Hematopoietic multipotent progenitor cell treated with erythropoietin and hydrocortisone succinate and interleukin-3 and kit ligand, for 4 days (in vitro differentiated cells): ENCODE results near the gene KCNK13.
"Not testable (repeated sequence)": the region's sequence is repeated elsewhere in the genome, so short reads cannot be mapped to it uniquely, and the experiment has no call there.

Experiments
- DNase-seq: peaks from one replicate; pipeline ENCODE4 v3.0.0-alpha.2; 2015

KCNK13 gene

DNA sequence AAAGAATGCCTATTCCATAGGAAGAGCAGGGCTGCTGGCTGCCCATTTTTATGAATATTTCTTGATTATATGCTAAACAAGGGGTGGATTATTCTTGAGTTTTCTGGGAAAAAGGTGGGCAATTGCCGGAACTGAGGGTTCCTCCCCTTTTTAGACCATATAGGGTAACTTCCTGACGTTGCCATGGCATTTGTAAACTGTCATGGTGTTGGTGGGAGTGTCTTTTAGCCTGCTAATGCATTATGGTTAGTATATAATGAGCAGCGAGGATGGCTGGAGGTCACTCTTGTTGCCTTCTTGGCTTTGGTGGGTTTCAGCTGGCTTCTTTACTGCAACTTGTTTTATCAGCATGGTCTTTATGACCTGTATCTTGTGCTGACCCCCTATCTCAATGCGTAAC is 138.8 kb downstream of the KCNK13 start:
- not testable (repeated sequence) for DNase-seq

DNA sequence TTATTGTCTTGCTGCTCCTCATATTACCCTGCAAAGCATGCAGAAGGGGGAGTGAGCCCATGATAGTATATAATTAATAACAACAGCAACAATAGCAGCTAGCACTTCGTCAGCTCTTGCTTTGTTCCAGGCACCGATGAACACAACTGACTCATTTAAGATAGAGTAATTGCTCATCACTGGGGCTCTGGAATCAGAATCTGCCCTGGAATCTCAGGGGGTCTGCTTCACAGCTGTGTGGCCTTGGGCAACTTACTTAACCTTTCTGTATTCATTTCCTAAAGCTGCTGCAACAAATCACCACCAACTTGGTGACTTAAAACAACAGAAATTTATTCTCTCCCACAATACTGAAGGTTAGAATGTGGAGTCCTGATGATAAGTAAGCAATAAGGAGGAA is 139.6 kb downstream of the KCNK13 start:
- DNase-seq = no peak

DNA sequence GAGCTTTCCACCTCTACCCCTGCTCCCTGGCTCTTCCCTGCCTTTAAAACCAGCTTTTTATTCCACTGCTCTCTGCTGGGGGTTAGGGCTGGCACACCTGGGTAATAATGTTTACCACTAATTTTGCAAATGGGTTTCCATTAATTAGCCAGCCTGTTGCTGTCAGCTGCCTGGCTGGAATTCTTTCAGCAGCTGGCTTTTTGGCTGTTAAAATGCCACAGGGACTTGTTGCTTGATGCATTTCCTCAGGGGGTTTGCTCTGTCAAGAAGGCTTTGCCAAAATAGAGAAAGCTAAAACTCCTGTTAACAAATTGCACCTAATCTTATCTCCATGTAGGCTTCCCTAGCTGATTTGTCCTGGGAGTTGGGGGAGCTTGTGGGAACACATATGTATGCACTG is 142.7 kb downstream of the KCNK13 start:
- DNase-seq = no peak

DNA sequence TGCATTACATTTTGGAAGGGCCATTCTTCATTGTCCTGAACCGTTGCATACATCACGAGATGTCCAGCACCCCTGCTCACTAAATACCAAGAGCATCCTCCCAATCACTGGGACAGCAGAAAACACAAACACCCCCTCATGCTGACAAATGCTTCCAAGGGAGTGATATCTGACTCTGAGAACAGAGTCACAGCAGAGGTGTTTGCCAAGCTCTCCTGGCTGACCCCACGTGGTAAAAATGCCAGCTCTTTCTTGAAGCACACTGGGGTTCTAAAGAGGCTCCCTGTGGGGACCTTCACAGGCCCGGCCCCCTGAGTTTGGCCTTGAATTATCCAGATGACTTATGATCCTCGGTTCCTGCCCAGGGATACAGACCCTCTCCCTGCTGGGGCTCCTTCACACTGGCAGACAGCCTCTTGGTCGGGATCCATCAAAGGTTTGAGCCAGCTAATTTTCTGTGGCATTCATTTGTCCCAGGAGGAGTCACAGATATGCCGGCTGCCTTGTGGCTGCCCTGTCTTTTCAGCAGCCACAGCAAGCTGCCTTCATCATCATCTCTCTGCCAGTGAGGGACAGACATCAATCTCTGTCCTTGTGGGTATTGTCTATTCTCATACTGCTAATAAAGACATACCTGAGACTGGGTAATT is 151.4 kb downstream of the KCNK13 start:
- no peak for DNase-seq

DNA sequence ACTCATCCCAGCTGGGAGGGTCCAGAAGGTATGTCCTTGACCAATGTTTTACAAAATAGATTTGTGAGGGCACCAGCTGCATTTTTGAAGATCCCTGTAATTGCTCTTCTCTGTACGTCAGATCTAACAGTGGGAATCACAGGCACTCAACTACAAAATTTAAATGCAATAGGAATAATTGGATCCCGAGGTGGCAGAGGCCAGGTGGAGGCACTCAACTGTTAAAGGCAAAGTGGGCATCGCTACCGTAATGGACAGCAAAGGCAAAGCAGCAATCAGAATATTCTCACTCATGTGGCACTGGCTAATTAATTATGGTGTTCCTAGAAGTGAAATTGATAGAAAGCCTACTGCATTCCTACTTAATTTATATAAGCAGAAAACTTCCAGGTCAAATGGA is 166.7 kb downstream of the KCNK13 start:
- no peak for DNase-seq

DNA sequence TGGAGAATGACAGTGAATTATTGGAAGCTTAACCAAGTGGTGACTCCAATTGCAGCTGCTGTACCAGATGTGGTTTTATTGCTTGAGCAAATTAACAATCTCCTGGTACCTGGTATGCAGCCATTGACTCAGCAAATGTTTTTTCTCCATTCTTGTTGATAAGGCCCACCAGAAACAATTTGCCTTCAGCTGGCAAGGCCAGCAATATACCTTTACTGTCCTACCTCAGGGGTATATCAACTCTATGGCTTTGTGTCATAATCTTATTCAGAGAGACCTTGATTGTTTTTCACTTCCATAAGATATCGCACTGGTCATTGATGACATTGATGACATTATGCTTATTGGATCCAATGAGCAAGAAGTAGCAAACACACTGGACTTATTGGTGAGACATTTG is 168.1 kb downstream of the KCNK13 start:
- DNase-seq = not testable (repeated sequence)
